Measurements from ENCODE around the gene RAD23B. TPM values are rescaled to one million over a fixed set of nuclear protein-coding genes. Genes with fewer than 3 reads are reported as not detected.
A peak's percentile ranks its signal among the peaks of the same experiment; 100 is the strongest.

RAD23B gene
- total and polyA plus RNA-seq, 2 of the 13 experiments (the other 11 are each of a cell fraction or from before 2014, with no cell fraction given), result 133 to 156 TPM

DNA sequence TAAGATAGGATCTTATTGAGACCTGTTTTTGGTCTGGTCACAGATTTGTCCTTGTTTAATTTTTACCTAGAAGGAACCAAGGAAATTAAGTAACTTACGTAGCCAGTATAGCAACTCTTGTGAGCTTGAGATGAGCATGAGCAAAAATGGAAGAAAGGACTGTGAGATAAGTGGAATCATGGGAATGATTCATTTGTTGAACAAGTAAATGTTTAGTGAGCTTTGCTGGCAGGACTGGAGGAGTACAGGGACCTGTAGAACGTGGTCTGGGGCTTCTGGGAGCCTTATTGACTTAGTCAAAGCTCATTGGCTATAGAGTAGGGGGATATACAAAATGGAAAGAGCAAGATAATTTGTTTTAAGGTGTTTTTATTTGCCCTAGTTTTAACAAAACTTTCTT is 3.0 kb downstream of the RAD23B start (continued):
- TF ChIP-seq, protein P1, sequence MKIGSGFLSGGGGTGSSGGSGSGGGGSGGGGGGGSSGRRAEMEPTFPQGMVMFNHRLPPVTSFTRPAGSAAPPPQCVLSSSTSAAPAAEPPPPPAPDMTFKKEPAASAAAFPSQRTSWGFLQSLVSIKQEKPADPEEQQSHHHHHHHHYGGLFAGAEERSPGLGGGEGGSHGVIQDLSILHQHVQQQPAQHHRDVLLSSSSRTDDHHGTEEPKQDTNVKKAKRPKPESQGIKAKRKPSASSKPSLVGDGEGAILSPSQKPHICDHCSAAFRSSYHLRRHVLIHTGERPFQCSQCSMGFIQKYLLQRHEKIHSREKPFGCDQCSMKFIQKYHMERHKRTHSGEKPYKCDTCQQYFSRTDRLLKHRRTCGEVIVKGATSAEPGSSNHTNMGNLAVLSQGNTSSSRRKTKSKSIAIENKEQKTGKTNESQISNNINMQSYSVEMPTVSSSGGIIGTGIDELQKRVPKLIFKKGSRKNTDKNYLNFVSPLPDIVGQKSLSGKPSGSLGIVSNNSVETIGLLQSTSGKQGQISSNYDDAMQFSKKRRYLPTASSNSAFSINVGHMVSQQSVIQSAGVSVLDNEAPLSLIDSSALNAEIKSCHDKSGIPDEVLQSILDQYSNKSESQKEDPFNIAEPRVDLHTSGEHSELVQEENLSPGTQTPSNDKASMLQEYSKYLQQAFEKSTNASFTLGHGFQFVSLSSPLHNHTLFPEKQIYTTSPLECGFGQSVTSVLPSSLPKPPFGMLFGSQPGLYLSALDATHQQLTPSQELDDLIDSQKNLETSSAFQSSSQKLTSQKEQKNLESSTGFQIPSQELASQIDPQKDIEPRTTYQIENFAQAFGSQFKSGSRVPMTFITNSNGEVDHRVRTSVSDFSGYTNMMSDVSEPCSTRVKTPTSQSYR (CRISPR knock-in tag; IDR thresholded peaks at IDR 0.05; ENCODE audit: borderline replicate concordance), result no peak
- TF ChIP-seq ZNF569 (CRISPR knock-in tag; IDR thresholded peaks at IDR 0.05; ENCODE audit: borderline replicate concordance) (no peak), ARNT2 (CRISPR knock-in tag; IDR thresholded peaks at IDR 0.05; ENCODE audit: low read depth) (no peak), FOXA3 (CRISPR knock-in tag; IDR thresholded peaks at IDR 0.05) (peak; percentile 74), YEATS2 (CRISPR knock-in tag; IDR thresholded peaks at IDR 0.05; ENCODE audit: borderline replicate concordance) (no peak), ZNF644 (CRISPR knock-in tag; IDR thresholded peaks at IDR 0.05; ENCODE audit: low read depth) (peak; percentile 63), HNRNPH1 (optimal IDR thresholded peaks at IDR 0.05; ENCODE audit: low read depth, low read length) (no peak), CCAR2 (optimal IDR thresholded peaks at IDR 0.05; ENCODE audit: low read depth, low read length) (no peak), POLR2G (IDR thresholded peaks at IDR 0.05; ENCODE audit: low read depth, low read length) (no peak)
- TF ChIP-seq, protein P2, sequence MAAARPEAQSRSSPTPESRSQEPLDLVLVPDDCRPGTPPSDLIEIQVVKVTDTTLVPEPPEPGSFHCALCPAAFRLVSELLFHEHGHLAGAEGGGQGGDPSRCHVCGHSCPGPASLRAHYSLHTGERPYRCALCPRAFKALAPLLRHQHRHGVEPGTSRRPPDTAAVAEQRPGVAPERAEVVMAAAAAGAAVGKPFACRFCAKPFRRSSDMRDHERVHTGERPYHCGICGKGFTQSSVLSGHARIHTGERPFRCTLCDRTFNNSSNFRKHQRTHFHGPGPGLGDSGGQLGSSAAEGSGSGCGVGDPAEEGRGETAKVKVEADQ (CRISPR knock-in tag; IDR thresholded peaks at IDR 0.05; ENCODE audit: borderline replicate concordance), result no peak
- TF ChIP-seq, protein P3, sequence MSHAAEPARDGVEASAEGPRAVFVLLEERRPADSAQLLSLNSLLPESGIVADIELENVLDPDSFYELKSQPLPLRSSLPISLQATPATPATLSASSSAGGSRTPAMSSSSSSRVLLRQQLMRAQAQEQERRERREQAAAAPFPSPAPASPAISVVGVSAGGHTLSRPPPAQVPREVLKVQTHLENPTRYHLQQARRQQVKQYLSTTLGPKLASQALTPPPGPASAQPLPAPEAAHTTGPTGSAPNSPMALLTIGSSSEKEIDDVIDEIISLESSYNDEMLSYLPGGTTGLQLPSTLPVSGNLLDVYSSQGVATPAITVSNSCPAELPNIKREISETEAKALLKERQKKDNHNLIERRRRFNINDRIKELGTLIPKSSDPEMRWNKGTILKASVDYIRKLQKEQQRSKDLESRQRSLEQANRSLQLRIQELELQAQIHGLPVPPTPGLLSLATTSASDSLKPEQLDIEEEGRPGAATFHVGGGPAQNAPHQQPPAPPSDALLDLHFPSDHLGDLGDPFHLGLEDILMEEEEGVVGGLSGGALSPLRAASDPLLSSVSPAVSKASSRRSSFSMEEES (CRISPR knock-in tag; IDR thresholded peaks at IDR 0.05), result 0 out of 2 replicates have a peak, but pooled peaks have one; percentile 19
- TF ChIP-seq, protein P4, sequence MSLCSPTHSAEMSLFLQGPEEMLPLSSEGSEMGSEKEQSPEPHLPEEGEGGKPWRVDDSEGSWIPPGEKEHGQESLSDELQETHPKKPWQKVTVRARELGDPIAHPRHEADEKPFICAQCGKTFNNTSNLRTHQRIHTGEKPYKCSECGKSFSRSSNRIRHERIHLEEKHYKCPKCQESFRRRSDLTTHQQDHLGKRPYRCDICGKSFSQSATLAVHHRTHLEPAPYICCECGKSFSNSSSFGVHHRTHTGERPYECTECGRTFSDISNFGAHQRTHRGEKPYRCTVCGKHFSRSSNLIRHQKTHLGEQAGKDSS (CRISPR knock-in tag; IDR thresholded peaks at IDR 0.05; ENCODE audit: borderline replicate concordance, low read depth), result no peak
- TF ChIP-seq, protein P5, sequence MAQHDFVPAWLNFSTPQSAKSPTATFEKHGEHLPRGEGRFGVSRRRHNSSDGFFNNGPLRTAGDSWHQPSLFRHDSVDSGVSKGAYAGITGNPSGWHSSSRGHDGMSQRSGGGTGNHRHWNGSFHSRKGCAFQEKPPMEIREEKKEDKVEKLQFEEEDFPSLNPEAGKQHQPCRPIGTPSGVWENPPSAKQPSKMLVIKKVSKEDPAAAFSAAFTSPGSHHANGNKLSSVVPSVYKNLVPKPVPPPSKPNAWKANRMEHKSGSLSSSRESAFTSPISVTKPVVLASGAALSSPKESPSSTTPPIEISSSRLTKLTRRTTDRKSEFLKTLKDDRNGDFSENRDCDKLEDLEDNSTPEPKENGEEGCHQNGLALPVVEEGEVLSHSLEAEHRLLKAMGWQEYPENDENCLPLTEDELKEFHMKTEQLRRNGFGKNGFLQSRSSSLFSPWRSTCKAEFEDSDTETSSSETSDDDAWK (CRISPR knock-in tag; IDR thresholded peaks at IDR 0.05), result no peak
- TF ChIP-seq, protein P6, sequence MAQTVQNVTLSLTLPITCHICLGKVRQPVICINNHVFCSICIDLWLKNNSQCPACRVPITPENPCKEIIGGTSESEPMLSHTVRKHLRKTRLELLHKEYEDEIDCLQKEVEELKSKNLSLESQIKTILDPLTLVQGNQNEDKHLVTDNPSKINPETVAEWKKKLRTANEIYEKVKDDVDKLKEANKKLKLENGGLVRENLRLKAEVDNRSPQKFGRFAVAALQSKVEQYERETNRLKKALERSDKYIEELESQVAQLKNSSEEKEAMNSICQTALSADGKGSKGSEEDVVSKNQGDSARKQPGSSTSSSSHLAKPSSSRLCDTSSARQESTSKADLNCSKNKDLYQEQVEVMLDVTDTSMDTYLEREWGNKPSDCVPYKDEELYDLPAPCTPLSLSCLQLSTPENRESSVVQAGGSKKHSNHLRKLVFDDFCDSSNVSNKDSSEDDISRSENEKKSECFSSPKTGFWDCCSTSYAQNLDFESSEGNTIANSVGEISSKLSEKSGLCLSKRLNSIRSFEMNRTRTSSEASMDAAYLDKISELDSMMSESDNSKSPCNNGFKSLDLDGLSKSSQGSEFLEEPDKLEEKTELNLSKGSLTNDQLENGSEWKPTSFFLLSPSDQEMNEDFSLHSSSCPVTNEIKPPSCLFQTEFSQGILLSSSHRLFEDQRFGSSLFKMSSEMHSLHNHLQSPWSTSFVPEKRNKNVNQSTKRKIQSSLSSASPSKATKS (CRISPR knock-in tag; IDR thresholded peaks at IDR 0.05), result no peak
- TF ChIP-seq, protein P7, sequence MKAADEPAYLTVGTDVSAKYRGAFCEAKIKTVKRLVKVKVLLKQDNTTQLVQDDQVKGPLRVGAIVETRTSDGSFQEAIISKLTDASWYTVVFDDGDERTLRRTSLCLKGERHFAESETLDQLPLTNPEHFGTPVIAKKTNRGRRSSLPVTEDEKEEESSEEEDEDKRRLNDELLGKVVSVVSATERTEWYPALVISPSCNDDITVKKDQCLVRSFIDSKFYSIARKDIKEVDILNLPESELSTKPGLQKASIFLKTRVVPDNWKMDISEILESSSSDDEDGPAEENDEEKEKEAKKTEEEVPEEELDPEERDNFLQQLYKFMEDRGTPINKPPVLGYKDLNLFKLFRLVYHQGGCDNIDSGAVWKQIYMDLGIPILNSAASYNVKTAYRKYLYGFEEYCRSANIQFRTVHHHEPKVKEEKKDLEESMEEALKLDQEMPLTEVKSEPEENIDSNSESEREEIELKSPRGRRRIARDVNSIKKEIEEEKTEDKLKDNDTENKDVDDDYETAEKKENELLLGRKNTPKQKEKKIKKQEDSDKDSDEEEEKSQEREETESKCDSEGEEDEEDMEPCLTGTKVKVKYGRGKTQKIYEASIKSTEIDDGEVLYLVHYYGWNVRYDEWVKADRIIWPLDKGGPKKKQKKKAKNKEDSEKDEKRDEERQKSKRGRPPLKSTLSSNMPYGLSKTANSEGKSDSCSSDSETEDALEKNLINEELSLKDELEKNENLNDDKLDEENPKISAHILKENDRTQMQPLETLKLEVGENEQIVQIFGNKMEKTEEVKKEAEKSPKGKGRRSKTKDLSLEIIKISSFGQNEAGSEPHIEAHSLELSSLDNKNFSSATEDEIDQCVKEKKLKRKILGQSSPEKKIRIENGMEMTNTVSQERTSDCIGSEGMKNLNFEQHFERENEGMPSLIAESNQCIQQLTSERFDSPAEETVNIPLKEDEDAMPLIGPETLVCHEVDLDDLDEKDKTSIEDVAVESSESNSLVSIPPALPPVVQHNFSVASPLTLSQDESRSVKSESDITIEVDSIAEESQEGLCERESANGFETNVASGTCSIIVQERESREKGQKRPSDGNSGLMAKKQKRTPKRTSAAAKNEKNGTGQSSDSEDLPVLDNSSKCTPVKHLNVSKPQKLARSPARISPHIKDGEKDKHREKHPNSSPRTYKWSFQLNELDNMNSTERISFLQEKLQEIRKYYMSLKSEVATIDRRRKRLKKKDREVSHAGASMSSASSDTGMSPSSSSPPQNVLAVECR (CRISPR knock-in tag; IDR thresholded peaks at IDR 0.05; ENCODE audit: borderline replicate concordance), result peak; percentile 28; the same call in 1 of the 2 replicates

All from HepG2 (cell line).